Measurements from ENCODE around the gene THBS2. TPM values are rescaled to one million over a fixed set of nuclear protein-coding genes. Genes with fewer than 3 reads are reported as not detected.

The THBS2 gene
- total and polyA plus RNA-seq, 8 donors, result 4.8 to 126 (median 6.9) TPM

DNA sequence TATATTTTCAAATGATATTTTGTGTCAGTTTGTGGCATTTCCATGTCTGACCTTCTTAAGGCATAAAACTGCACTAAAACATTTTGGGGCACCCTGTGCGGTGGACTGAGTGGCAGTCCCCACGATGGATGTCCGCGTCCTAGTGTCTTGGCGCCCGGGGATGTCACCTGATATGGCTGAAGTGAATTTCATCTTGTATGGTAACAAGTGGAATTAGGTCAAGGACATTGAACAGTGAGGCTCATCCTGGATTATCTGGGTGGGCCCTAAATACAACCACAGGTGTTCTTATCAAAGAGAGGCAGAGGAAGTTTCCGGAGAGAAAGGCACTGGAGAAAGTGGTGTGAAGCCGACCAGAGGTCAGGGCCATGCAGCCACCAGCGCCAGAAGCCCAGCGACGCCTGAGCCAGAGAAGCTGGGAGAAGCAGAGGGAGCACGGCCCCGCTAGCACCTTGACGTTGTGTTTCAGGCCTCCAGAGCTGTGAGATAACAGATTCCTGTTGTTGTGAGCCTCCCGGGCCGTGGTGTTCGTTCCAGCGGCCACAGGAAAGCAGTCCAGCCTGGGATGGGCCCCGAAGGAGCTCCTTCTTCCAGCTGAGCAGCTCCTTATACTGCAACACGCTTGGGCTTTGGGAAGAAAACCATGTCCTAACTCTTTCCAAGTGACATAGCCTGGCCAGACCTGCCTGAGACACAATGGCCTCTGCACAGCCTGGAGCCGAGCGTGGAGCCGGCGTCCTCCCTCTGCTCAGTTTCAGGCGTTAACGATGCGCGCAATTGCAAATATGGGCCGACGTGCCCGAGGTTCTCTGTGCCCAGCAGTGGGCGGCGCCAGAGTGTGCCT lies 22.5 kb downstream of the THBS2 start:
- Histone ChIP-seq H3K27me3 (no peaks in the 10 kb centered on the region), H3K4me3 (no peak overlapping the region), H3K27ac (no peak overlapping the region), H3K9me3 (peaks cover 0 to 11% of the 10 kb centered on the region in 2 donors), H3K4me1 (no peaks in the 10 kb centered on the region), H3K36me3 (no peaks in the 10 kb centered on the region)
- intact Hi-C loops (cut with DNase I), result no loop called here
- TF ChIP-seq, protein P1, sequence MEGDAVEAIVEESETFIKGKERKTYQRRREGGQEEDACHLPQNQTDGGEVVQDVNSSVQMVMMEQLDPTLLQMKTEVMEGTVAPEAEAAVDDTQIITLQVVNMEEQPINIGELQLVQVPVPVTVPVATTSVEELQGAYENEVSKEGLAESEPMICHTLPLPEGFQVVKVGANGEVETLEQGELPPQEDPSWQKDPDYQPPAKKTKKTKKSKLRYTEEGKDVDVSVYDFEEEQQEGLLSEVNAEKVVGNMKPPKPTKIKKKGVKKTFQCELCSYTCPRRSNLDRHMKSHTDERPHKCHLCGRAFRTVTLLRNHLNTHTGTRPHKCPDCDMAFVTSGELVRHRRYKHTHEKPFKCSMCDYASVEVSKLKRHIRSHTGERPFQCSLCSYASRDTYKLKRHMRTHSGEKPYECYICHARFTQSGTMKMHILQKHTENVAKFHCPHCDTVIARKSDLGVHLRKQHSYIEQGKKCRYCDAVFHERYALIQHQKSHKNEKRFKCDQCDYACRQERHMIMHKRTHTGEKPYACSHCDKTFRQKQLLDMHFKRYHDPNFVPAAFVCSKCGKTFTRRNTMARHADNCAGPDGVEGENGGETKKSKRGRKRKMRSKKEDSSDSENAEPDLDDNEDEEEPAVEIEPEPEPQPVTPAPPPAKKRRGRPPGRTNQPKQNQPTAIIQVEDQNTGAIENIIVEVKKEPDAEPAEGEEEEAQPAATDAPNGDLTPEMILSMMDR (IDR thresholded peaks at IDR 0.05), result no peak
- ATAC-seq, result no peak
- DNase-seq, result no peak

DNA sequence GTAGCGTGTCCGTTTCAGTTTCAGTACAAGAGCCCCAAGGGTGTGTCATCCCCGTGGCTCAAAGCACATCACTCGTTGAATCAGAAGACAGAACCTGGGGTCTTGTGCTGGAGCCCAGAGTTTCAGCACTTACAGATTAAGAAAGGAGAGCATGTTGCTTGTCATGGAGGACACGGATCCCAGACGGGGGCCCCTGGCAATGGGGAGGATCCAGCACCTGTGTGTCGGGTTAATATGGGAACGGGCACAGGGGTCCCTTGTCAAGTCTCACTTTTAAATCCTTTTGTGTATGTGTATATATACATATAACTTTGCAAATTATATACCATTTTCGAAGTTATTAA lies 23.4 kb downstream of the THBS2 start:
- Histone ChIP-seq H3K4me1 (no peaks in the 10 kb centered on the region), H3K4me3 (no peak overlapping the region), H3K27me3 (no peaks in the 10 kb centered on the region), H3K27ac (peak overlapping the region in 1 of 2 donors; percentile 3), H3K9me3 (peaks cover 0 to 11% of the 10 kb centered on the region in 2 donors), H3K36me3 (no peaks in the 10 kb centered on the region)
- ATAC-seq, result no peak
- no peak for DNase-seq
- TF ChIP-seq, protein P1 (IDR thresholded peaks at IDR 0.05), result no peak
- intact Hi-C loops (cut with DNase I), result no loop called here

DNA sequence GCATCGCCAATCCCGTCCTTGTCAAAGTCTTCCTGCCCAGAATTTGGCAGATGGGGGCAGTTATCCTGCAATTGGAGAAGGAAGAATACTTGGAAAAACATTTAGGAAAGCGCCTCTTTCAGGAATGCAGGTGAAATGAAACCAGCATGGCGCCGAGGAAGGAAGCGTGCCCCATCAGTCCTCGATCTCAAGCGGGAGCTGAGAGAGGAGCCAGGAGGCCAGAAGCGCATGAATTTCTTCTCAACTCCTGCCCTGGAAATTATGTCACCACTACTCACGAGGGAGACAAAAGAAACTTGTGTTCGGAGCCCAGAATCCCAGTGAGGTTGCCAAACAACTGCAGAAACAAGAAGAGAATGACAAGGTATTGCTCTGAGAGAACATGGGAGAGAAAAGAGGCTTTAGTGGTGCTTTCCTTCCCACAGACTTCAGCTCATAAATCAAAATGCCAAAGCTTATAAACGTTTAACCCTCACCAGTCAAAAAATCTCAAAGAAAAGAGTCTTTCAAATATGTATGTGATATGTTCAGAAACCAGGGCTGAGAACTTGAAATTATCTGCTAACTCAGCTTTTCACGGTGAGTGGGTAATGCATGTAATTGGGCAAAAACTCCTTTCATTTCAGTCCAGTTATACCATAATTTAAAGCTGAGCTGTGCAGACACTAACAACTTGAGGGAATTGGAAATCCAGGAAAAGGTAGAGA lies 23.9 kb downstream of the THBS2 start:
- ATAC-seq, result no peak
- H3K27ac ChIP-seq, result peak overlapping the region in 1 of 2 donors; percentile 3
- TF ChIP-seq, protein P1 (IDR thresholded peaks at IDR 0.05), result no peak

DNA sequence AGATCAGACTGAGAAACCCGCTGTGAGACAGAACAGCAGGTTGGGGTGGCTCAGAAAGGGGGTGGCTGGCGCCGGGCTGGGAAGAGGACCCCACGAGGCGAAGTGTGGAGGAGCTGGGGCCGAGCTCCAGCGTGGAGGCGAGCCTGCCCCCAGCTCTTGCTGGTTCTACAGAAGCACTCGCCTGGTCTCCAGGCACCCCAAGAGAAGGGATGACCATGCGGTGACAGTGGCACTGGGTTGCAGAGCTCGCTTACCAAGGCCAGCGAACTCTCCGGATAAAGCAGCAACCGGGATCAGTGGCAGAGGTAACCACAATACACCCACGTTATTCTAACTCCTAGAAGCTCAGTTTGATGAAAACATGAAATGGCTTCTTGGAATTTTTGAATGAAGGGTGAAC lies 26.5 kb downstream of the THBS2 start:
- no peaks in the 10 kb centered on the region for H3K36me3 ChIP-seq
- intact Hi-C loops (cut with DNase I), result no loop called here
- ATAC-seq (no peak), DNase-seq (no peak)
- H3K4me1 ChIP-seq, result no peaks in the 10 kb centered on the region
- no peak overlapping the region for H3K27ac ChIP-seq
- TF ChIP-seq, protein P1 (IDR thresholded peaks at IDR 0.05), result no peak
- H3K27me3 ChIP-seq, result no peaks in the 10 kb centered on the region
- peaks cover 0 to 2% of the 10 kb centered on the region in 2 donors for H3K9me3 ChIP-seq
- H3K4me3 ChIP-seq, result no peak overlapping the region

More for the DNA sequence above, 23.9 kb downstream of the THBS2 start:
- Histone ChIP-seq H3K36me3 (no peaks in the 10 kb centered on the region), H3K4me3 (no peak overlapping the region), H3K27me3 (no peaks in the 10 kb centered on the region), H3K4me1 (no peaks in the 10 kb centered on the region), H3K9me3 (peaks cover 0 to 5% of the 10 kb centered on the region in 2 donors)
- no peak for DNase-seq
- intact Hi-C loops (cut with DNase I), result no loop called here

DNA sequence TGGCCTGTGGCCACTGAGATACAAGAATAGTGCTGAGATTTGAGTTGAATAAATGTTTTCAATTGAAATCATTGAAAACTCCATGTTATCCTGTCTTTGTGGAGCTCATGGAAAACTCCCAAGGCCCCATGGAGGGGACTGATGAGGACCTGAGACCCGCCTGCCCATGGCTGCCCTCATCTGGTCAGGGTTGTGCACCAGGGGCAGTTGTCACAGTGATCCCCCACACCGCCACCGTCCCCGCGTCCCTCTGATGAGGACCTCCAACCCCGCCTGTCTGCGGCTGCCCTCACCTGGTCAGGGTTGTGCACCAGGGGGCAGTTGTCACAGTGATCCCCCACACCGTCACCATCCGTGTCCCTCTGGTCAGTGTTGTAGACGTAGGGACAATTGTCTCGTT lies 27.8 kb downstream of the THBS2 start:
- no peak overlapping the region for H3K27ac ChIP-seq
- ATAC-seq (no peak), DNase-seq (no peak)
- H3K27me3 ChIP-seq, result no peaks in the 10 kb centered on the region
- TF ChIP-seq, protein P1 (IDR thresholded peaks at IDR 0.05), result no peak
- H3K4me1 ChIP-seq, result no peaks in the 10 kb centered on the region
- no peaks in the 10 kb centered on the region for H3K36me3 ChIP-seq
- no peaks in the 10 kb centered on the region for H3K9me3 ChIP-seq
- intact Hi-C loops (cut with DNase I), result no loop called here
- H3K4me3 ChIP-seq, result no peak overlapping the region

Measured in left lung (tissue), 10 donors.